ENCODE measurements around the gene JAM2.
A peak's percentile ranks its signal among the peaks of the same experiment; 100 is the strongest.

GRCh38 chr21:25608044-25608737 is 30.9 kb upstream of the JAM2 start:
- TF ChIP-seq CTCF (IDR thresholded peaks at IDR 0.05 in 2 of 3, conservative IDR thresholded peaks at IDR 0.05 in 1 of 3; ENCODE audit: borderline replicate concordance in 1 of 3, insufficient read depth in 1 of 3, low read depth in 2 of 3, low read length in 2 of 3) = peak; percentile 67 to 92 (median 85); a peak in 5 of 6 replicates
- TF ChIP-seq POLR2A (IDR thresholded peaks at IDR 0.05; ENCODE audit: borderline replicate concordance, extremely low read depth, insufficient read depth, insufficient read length) = no peak
- TF ChIP-seq ATF3 (IDR thresholded peaks at IDR 0.05) = no peak
- TF ChIP-seq EZH2 (IDR thresholded peaks at IDR 0.05) = no peak
- TF ChIP-seq ZNF274 (IDR thresholded peaks at IDR 0.05; ENCODE audit: low read depth, low read length) = no peak
- no peak for TF ChIP-seq SP1 (IDR thresholded peaks at IDR 0.05; ENCODE audit: low read depth)
- TF ChIP-seq ELF1 (IDR thresholded peaks at IDR 0.05; ENCODE audit: borderline replicate concordance, low read depth) = no peak
- TF ChIP-seq POLR2AphosphoS5 (IDR thresholded peaks at IDR 0.05; ENCODE audit: low read depth, low read length) = no peak
- no peak for TF ChIP-seq YY1 (IDR thresholded peaks at IDR 0.05; ENCODE audit: extremely low read depth, insufficient replicate concordance, low read depth, low read length)
- no peak for TF ChIP-seq REST (IDR thresholded peaks at IDR 0.05; ENCODE audit: low read depth)

Measured in HCT116 (cell line).